Right cardiac atrium (tissue), 5 donors: ENCODE data around the gene BIN2. TPM values are rescaled to one million over a fixed set of nuclear protein-coding genes. Genes with fewer than 3 reads are reported as not detected.
A peak's percentile ranks its signal among the peaks of the same experiment; 100 is the strongest.
"Not testable (repeated sequence)": the region's sequence is repeated elsewhere in the genome, so short reads cannot be mapped to it uniquely, and the experiment has no call there.

Experiments
- ATAC-seq, 2 donors: fragments of 200-7000 bp; cut with Tn5 transposase; one replicate each; pipeline versions ENCODE4 v1.8.0 to v1.9.1; 2020; ENCODE audit warnings: moderate library complexity in 2 of 2, mild to moderate bottlenecking in 1 of 2
- DNase-seq, 3 donors: peaks; one replicate each; pipeline ENCODE4 v3.0.0-alpha.2; 2020
- H3K27ac ChIP-seq: one replicate; pipeline ENCODE4 v1.5.1; 2013; ENCODE audit warnings: mild to moderate bottlenecking, low read length, control low read depth, moderate library complexity
- H3K27me3 ChIP-seq: one replicate; pipeline ENCODE4 v1.6.1; 2013; ENCODE audit not compliant: control insufficient read depth, insufficient read depth
- H3K4me1 ChIP-seq: one replicate; pipeline ENCODE4 v1.6.1; 2013; ENCODE audit warnings: low read length; ENCODE audit not compliant: control insufficient read depth, insufficient read depth
- H3K4me3 ChIP-seq: one replicate; pipeline ENCODE4 v1.5.1; 2013; ENCODE audit warnings: low read length, control low read depth
- H3K9me3 ChIP-seq: one replicate; pipeline ENCODE4 v1.6.1; 2013; ENCODE audit warnings: low read length; ENCODE audit not compliant: control insufficient read depth
- WGBS: extraction: QIAGEN DNeasy Blood & Tissue Kit; methylation state at CpG from one replicate; pipeline ENCODE4 v1.1.7; 2013; 5-methylcytosine and 5-hydroxymethylcytosine counted together
- intact Hi-C, 4 donors: fragments of 100-400 bp; cut with DNase I; formaldehyde crosslinking; loops; one replicate each; pipeline versions ENCODE4 v1.11.0 to v1.14.0; 2022 to 2023
- polyA plus RNA-seq: library from polyadenylated mRNA; stranded (reverse); fragments of 200-250 nt; gene quantifications from one replicate; pipeline ENCODE4 v1.2.3, GENCODE V29; 2013
- total RNA-seq, 4 donors: library from RNA; stranded (reverse); fragmentation: NEBNext Ultra II Directional; extraction: Animal tissue kit (Norgen Biotek cat#: 25700); gene quantifications; one replicate each; pipeline ENCODE4 v1.2.1, GENCODE V29; 2021
- donor health status: healthy with polysubstance abuse.
- donor health status: DM: no; HTN: yes; CAD: no.
- donor health status: DM: no; HTN: no; CAD: no.
- donor health status: DM: no; HTN: yes; CAD: no; lungs with severe emphysema.
- donor health status: DM: yes; HTN: yes; CAD: no.

BIN2 gene
- total and polyA plus RNA-seq, 5 donors = 1.8 to 4.5 (median 3.0) TPM

GRCh38 chr12:51272810-51273209 is 51.2 kb downstream of the BIN2 start:
- intact Hi-C loops = not testable (repeated sequence)

GRCh38 chr12:51270951-51271518 is 52.9 kb downstream of the BIN2 start:
- intact Hi-C loops = no loop called here
- no peaks in the 10 kb centered on the region for H3K9me3 ChIP-seq
- H3K27ac ChIP-seq = peak overlapping the region; percentile 39
- WGBS = 49% methylated on average over 9 of the region's 9 CpGs
- no peaks in the 10 kb centered on the region for H3K4me1 ChIP-seq
- ATAC-seq = peak; percentile 25 to 74
- DNase-seq = no peak
- H3K4me3 ChIP-seq = peak overlapping the region; percentile 60
- no peaks in the 10 kb centered on the region for H3K27me3 ChIP-seq

More at GRCh38 chr12:51272810-51273209, 51.2 kb downstream of the BIN2 start:
- H3K27me3 ChIP-seq, H3K9me3 ChIP-seq, H3K4me1 ChIP-seq, H3K4me3 ChIP-seq, DNase-seq, H3K27ac ChIP-seq, ATAC-seq: not testable (repeated sequence)
- 97% methylated on average over 7 of the region's 7 CpGs for WGBS

- WGBS = under 1% methylated on average over 83 of the region's 83 CpGs
- Histone ChIP-seq H3K9me3 (no peaks in the 10 kb centered on the region), H3K27ac (peak within 1 kb of the TSS; percentile 39), H3K4me1 (no peaks in the 10 kb centered on the region), H3K4me3 (peak within 1 kb of the TSS; percentile 60), H3K27me3 (no peaks in the 10 kb centered on the region)
- peak; percentile 61 to 81 (median 77) for DNase-seq
- intact Hi-C loops = no loop called here
- ATAC-seq = peak; percentile 80 to 89
These were observed 53.7 kb downstream of the BIN2 start, which contains the start of gene SMAGP for GRCh38 chr12:51270067-51270950. SMAGP (minus strand) TSS chr12:51270415; CDS start chr12:51269278, 1,137 bp downstream.

GRCh38 chr12:51269174-51270066 is 54.6 kb downstream of the BIN2 start:
- Histone ChIP-seq H3K9me3 (no peaks in the 10 kb centered on the region), H3K27me3 (no peaks in the 10 kb centered on the region), H3K4me3 (peak overlapping the region; percentile 60), H3K4me1 (no peaks in the 10 kb centered on the region), H3K27ac (peak overlapping the region; percentile 0)
- intact Hi-C loops = no loop called here
- ATAC-seq (peak; percentile 58 to 62), DNase-seq (peak; percentile 49 to 77 (median 74))
- 10% methylated on average over 59 of the region's 59 CpGs for WGBS

GRCh38 chr12:51265024-51265423 is 59.0 kb downstream of the BIN2 start:
- Histone ChIP-seq H3K4me3 (no peak overlapping the region), H3K9me3 (no peaks in the 10 kb centered on the region), H3K27ac (no peak overlapping the region), H3K27me3 (no peaks in the 10 kb centered on the region), H3K4me1 (no peaks in the 10 kb centered on the region)
- intact Hi-C loops = no loop called here
- DNase-seq (no peak), ATAC-seq (no peak)

GRCh38 chr12:51264297-51264696 is 59.7 kb downstream of the BIN2 start:
- H3K4me3 ChIP-seq = no peak overlapping the region
- H3K27me3 ChIP-seq = no peaks in the 10 kb centered on the region
- no peak overlapping the region for H3K27ac ChIP-seq
- H3K9me3 ChIP-seq = no peaks in the 10 kb centered on the region
- WGBS = 92% methylated on average over 5 of the region's 5 CpGs
- DNase-seq = no peak
- intact Hi-C loops = no loop called here
- no peaks in the 10 kb centered on the region for H3K4me1 ChIP-seq
- ATAC-seq = no peak

- H3K9me3 ChIP-seq = no peaks in the 10 kb centered on the region
- H3K4me1 ChIP-seq = no peaks in the 10 kb centered on the region
- H3K4me3 ChIP-seq = no peak overlapping the region
- H3K27me3 ChIP-seq = no peaks in the 10 kb centered on the region
- WGBS = 98% methylated on average over 3 of the region's 3 CpGs
- no peak for ATAC-seq
- H3K27ac ChIP-seq = no peak overlapping the region
- intact Hi-C loops = no loop called here
- DNase-seq = no peak
These were observed 60.6 kb downstream of the BIN2 start for GRCh38 chr12:51263341-51263740.

- ATAC-seq = no peak
- Histone ChIP-seq H3K4me1 (no peaks in the 10 kb centered on the region), H3K9me3 (no peaks in the 10 kb centered on the region), H3K27me3 (no peaks in the 10 kb centered on the region), H3K4me3 (no peak overlapping the region), H3K27ac (no peak overlapping the region)
- peak in 1 of 3 donors; percentile 63 for DNase-seq
- WGBS = 54% methylated on average over 7 of the region's 7 CpGs
- intact Hi-C loops = no loop called here
These were observed 61.2 kb downstream of the BIN2 start for GRCh38 chr12:51262758-51263177.

- H3K9me3 ChIP-seq, intact Hi-C loops, ATAC-seq, H3K4me3 ChIP-seq, DNase-seq, H3K4me1 ChIP-seq, H3K27ac ChIP-seq, H3K27me3 ChIP-seq: not testable (repeated sequence)
- WGBS = 98% methylated on average over 1 of the region's 1 CpG
These were observed 64.4 kb downstream of the BIN2 start for GRCh38 chr12:51259600-51259999.

GRCh38 chr12:51254536-51254935 is 69.4 kb downstream of the BIN2 start:
- DNase-seq = no peak
- H3K27ac ChIP-seq = no peak overlapping the region
- no peak for ATAC-seq
- H3K4me1 ChIP-seq = no peaks in the 10 kb centered on the region
- no peaks in the 10 kb centered on the region for H3K9me3 ChIP-seq
- intact Hi-C loops = no loop called here
- WGBS = 86% methylated on average over 4 of the region's 4 CpGs
- H3K4me3 ChIP-seq = no peak overlapping the region
- no peaks in the 10 kb centered on the region for H3K27me3 ChIP-seq
